ENCODE data around the gene GUCY2D. TPM values are rescaled to one million over a fixed set of nuclear protein-coding genes. Genes with fewer than 3 reads are reported as not detected.

Gene GUCY2D
- total RNA-seq, 1 donor = not detected

GRCh38 chr17:8012045-8012580 lies 9.7 kb downstream of the GUCY2D start:
- H3K4me3 ChIP-seq (ENCODE audit: low read depth, low read length) = no peak overlapping the region
- TF ChIP-seq CTCF (IDR thresholded peaks at IDR 0.05; ENCODE audit: insufficient read depth, low read depth, low read length) = no peak

GRCh38 chr17:8012996-8013640 lies 10.7 kb downstream of the GUCY2D start:
- no peak overlapping the region for H3K4me3 ChIP-seq (ENCODE audit: low read depth, low read length)
- no peak for TF ChIP-seq CTCF (IDR thresholded peaks at IDR 0.05; ENCODE audit: insufficient read depth, low read depth, low read length)
- no peak for DNase-seq (ENCODE audit: low read depth)

More at GRCh38 chr17:8012045-8012580, 9.7 kb downstream of the GUCY2D start:
- no peak for DNase-seq (ENCODE audit: low read depth)

GRCh38 chr17:8013731-8014557 lies 11.5 kb downstream of the GUCY2D start:
- no peak for DNase-seq (ENCODE audit: low read depth)
- H3K4me3 ChIP-seq (ENCODE audit: low read depth, low read length) = no peak overlapping the region
- no peak for TF ChIP-seq CTCF (IDR thresholded peaks at IDR 0.05; ENCODE audit: insufficient read depth, low read depth, low read length)

- H3K4me3 ChIP-seq (ENCODE audit: low read depth, low read length) = no peak overlapping the region
- no peak for TF ChIP-seq CTCF (IDR thresholded peaks at IDR 0.05; ENCODE audit: insufficient read depth, low read depth, low read length)
- DNase-seq (ENCODE audit: low read depth) = no peak
These were observed 12.1 kb downstream of the GUCY2D start for GRCh38 chr17:8014558-8014850.

GRCh38 chr17:8015236-8015956 lies 13.0 kb downstream of the GUCY2D start:
- TF ChIP-seq CTCF (IDR thresholded peaks at IDR 0.05; ENCODE audit: insufficient read depth, low read depth, low read length) = no peak
- no peak for DNase-seq (ENCODE audit: low read depth)

GRCh38 chr17:8015957-8016631 lies 13.7 kb downstream of the GUCY2D start:
- H3K4me3 ChIP-seq (ENCODE audit: low read depth, low read length) = peak overlapping the region; percentile 46
- no peak for TF ChIP-seq CTCF (IDR thresholded peaks at IDR 0.05; ENCODE audit: insufficient read depth, low read depth, low read length)
- DNase-seq (ENCODE audit: low read depth) = no peak

More at GRCh38 chr17:8015236-8015956, 13.0 kb downstream of the GUCY2D start:
- no peak overlapping the region for H3K4me3 ChIP-seq (ENCODE audit: low read depth, low read length)
